GM19351 (cell line): ENCODE results near the gene RBBP6.
A peak's percentile ranks its signal among the peaks of the same experiment; 100 is the strongest.
"Not testable (repeated sequence)": the region's sequence is repeated elsewhere in the genome, so short reads cannot be mapped to it uniquely, and the experiment has no call there.

Source experiments
- ATAC-seq: cut with Tn5 transposase; IDR thresholded peaks from one replicate; pipeline ENCODE4 v1.9.1; 2021; ENCODE audit warnings: mild to moderate bottlenecking, moderate library complexity; ENCODE audit not compliant: unreplicated experiment

The RBBP6 gene

DNA sequence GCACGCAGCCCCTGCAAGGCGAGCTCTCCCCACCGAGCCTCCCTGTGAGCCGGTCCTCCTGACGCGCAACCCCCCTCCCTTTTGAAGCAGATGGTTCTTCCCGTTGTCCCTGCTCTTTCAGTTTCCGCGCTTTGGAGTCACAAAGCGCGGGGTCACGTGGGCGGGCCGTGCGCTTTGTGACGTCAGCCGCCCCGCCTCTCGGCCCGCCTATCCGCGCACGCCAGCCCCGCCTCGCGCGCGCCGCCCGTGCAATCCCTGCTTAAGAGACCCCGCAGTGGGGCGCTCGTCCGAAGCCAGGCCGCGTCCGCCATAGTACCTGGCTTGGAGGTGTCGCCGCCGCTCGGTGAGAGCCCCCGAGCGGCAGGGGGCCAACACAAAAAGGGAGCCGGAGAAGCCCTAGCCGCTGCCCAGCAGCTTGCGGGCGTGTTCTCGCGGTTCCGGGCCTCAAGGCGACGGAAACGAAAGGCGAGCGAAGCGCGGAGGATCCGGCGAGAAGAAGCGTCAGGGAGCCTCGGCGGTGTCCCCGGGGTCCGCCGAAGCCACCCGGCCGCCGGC, at the start of gene RBBP6:
Gene RBBP6, plus strand, starts transcription at position 272 of the 555 bp plus-strand sequence. CDS start 1,061 bp downstream, outside the sequence.
- ATAC-seq: peak; percentile 79

DNA sequence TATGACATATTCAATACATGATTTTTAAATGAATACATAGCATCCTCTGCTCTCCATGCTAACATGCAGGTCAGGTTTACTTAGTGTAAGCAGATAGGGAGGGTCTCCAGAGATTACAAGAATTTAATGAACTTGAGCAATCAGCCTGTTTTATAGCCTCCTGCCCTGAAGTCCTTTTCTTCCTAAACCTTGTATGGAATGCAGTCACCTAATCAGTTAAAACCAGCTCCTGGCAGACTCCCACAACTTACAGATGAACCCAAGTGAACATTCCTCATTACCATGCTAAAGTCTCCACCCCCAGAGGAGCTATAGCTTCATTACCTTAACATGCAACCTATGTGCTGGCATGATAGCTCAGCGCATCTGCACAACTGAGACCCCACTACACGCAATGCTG, 48.5 kb upstream of the RBBP6 start:
- no peak for ATAC-seq

- ATAC-seq: no peak
Measured at GRCh38 chr16:24491731-24492130, 47.6 kb upstream of the RBBP6 start.

DNA sequence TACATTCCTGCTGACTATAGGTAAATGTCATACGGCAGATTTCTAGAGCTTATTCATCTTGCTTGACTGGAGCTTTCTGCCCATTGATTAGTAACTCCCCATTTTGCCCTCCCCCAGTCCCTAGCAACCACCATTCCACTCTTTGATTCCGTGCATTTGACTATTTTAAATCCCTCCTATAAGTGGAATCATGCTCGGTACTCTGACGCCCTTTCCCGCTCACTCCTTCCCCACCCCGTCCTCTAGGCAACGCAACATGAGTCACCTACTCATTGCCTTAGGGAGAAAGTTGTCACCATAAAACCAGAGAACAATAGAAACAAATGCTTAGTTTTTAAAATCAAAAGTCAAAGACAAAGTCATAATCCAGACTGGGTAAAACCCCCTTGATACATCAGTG, 45.5 kb upstream of the RBBP6 start:
- no peak for ATAC-seq

DNA sequence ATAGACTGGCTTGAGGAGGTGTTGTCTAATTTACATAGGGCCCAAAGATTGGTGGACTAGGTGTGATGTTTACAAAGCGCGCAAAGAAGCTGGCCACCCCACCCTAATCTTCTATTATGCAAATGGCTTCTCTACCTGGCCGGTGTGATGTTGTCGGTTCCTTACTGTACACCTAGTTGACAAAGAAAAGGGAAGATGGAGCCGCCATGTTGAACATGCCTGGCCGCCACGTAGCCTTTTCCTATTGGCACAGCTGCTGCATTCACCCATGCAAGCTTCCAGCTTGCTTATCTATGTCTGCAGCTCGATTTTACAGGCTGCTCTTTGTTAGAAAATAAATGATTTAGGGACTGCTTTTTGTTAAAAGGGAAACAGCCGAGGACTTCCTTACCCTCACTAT, 44.2 kb upstream of the RBBP6 start:
- not testable (repeated sequence) for ATAC-seq

- ATAC-seq: no peak
Measured at GRCh38 chr16:24497440-24497839, 41.9 kb upstream of the RBBP6 start.

DNA sequence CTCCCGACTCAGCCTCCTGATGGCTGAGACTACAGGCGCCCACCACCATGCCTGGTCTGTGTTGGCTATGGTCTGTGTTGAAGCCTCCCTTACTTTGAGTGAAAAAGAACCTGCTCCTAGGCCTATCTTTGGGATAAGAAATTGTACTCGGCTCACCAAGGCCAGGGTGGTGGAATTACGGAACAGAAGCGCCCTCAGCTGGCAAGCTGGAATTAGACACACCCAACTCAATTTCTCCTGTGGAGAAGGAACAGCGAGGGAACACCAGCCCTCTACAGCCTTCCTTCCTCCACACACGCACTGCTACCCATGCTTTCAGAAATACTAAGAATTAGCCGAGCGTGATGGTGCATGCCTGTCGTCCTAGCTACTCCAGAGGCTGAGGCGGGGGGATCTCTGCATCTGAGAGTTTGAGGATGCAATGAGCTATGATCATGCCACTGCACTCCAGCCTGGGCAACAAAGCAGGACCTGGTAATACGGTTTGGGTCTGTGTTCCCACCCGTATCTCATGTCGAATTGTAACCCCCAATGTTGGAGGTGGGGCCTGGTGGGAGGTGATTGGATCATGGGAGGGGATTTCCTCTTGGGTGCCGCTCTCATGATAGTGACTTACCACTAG, 40.1 kb upstream of the RBBP6 start:
- ATAC-seq: no peak

DNA sequence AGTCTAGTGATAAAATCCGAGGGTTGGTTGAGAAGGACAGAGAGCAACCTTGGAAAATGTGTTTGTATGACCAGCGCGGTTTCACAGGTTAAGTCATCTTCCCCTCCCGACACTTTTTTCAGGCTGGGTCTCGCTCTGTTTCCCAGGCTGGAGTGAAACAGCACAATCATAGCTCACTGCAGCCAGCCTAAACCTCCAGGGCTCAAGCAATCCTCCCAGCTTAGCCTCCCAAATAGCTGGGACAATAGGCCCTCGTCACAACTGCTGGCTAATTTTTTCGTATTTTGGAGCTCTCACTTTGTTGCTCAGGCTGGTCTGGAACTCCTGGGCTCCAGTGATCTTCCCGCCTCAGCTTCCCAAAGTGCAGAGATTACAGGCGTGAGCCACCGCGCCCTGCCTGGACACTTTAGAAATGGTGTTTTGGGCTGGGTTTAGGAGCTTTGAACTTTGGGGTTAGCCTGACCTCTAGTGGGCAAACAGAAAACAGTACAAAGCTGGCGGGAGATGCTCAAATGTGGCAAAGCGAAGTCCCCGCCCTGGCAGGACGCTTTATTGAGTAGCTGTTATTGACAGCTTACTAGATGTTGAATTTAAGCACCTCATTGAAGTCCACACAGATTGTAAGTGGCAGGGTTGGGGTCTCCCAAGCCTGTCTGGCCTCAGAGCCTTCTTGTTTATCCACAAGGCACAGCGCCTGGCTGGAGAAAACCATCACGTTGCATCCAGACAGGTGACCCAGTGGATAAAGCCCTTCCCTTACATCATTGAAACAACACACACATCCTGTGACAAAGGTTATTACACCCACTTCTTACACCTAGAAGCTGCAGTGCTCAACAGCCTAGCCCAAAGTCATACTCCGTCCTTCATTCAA, 34.7 kb upstream of the RBBP6 start:
- peak; percentile 72 for ATAC-seq

- no peak for ATAC-seq
Measured at GRCh38 chr16:24505959-24506358, 33.4 kb upstream of the RBBP6 start.

GRCh38 chr16:24507959-24508480, 31.3 kb upstream of the RBBP6 start:
- no peak for ATAC-seq

DNA sequence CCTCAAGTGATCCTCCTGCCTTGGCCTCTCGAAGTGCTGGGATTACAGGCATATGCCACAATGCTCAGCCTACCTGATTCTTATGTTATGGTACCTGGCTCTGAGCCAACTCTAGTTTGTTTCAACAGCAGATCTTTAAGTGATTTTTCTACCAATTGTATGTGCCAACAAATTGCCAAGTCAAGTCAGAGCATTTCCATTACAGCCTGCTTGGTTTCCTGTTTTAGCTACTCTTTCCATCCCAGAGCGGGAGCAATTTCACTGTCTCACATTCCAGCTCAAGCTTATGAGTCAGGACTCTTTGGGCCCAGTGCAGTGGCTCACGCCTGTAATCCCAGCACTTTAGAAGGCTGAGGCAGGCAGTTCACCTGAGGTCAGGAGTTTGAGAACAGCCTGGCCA, 30.8 kb upstream of the RBBP6 start:
- no peak for ATAC-seq

DNA sequence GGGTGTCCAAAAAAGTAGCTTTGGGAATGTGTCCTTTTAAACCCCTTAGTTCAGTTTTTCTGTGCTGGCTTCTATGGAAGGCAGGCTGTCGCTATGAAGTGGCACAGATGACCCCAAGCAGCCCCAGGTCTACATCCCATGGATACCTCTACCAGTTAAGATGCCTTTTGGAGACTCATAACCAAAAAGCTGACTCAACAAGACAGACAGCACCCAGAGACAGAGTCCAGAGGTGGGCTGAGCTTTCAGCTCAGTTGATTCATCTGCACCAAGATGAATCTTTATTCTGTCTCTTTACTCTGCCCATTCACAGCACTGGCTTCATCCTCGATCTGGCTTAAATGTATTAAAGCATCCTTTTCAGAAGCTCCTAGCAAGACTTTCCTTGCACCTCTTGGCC, 29.8 kb upstream of the RBBP6 start:
- no peak for ATAC-seq

GRCh38 chr16:24511174-24511573, 28.2 kb upstream of the RBBP6 start:
- ATAC-seq: no peak

DNA sequence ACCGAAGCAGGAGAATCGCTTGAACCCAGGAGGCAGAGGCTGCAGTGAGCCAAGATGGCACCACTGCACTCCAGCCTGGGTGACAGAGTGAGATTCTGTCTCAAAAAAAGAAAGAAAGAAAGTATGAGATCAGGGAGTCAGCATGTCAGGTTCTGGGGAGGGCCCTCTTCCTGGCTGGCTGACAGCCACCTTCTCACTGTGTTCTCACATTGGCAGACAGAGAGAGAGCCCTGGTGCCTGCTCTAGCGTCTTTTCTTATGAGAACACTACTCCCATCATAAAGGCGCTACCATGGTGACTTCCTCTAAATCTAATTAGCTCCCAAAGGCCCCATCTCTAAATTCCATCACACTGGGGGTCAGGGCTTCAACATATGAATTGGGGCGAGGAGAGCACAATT, 27.6 kb upstream of the RBBP6 start:
- no peak for ATAC-seq

DNA sequence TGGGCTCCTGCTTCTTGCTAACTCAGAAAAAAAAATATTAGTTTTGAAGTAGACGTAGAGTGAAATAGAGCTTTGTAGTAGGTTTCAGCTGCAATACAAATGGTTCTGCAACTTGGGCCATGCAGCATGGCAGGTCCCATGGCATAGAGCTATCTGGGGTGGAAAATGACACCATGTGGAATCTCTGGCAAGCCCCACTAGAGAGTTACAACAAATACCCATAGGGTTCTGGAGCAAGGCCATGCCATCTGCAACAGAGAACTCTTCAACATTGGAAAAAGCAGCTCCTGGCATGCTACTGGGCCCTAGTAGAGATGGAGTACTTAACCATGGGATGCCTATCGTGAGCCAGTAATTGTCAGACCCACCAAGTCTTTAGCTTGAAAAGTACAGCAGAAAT, 25.3 kb upstream of the RBBP6 start:
- no peak for ATAC-seq

GRCh38 chr16:24515186-24515585, 24.2 kb upstream of the RBBP6 start:
- ATAC-seq: no peak

GRCh38 chr16:24516900-24517669, 22.3 kb upstream of the RBBP6 start:
- ATAC-seq: no peak

GRCh38 chr16:24518498-24518897, 20.9 kb upstream of the RBBP6 start:
- ATAC-seq: no peak

GRCh38 chr16:24520983-24521382, 18.4 kb upstream of the RBBP6 start:
- no peak for ATAC-seq

GRCh38 chr16:24522751-24523150, 16.6 kb upstream of the RBBP6 start:
- no peak for ATAC-seq

- no peak for ATAC-seq
Measured at GRCh38 chr16:24523569-24523968, 15.8 kb upstream of the RBBP6 start.
